ENCODE data around the gene SC5D. TPM values are rescaled to one million over a fixed set of nuclear protein-coding genes. Genes with fewer than 3 reads are reported as not detected.

Gene SC5D
- total RNA-seq, 4 donors from 2014 or later = 16.3 to 43.4 (median 29.8) TPM

DNA sequence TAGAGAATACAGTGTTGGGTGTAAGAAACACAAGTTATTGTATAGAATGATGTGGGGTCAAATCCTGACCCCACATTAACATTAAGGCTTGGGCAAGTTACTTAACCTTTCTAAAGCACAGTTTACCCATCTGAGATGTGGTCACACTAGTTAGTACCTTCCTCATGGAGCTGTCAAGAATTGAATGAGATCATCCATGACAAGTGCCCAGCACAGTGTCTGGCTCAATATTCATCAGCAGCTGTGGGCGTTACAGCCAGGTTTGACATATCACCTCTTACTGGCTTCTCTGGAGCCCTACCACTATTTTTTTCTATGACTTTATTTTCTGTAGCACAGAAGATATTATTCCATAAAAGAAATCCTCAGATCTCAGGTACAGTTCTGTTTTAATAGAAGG, 57.2 kb downstream of the SC5D start:
- 73% methylated on average over 1 of the region's 1 CpG for WGBS
- TF ChIP-seq, protein P1, sequence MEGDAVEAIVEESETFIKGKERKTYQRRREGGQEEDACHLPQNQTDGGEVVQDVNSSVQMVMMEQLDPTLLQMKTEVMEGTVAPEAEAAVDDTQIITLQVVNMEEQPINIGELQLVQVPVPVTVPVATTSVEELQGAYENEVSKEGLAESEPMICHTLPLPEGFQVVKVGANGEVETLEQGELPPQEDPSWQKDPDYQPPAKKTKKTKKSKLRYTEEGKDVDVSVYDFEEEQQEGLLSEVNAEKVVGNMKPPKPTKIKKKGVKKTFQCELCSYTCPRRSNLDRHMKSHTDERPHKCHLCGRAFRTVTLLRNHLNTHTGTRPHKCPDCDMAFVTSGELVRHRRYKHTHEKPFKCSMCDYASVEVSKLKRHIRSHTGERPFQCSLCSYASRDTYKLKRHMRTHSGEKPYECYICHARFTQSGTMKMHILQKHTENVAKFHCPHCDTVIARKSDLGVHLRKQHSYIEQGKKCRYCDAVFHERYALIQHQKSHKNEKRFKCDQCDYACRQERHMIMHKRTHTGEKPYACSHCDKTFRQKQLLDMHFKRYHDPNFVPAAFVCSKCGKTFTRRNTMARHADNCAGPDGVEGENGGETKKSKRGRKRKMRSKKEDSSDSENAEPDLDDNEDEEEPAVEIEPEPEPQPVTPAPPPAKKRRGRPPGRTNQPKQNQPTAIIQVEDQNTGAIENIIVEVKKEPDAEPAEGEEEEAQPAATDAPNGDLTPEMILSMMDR (IDR thresholded peaks at IDR 0.05) = no peak
- peaks cover 8% of the 10 kb centered on the region for H3K4me1 ChIP-seq
- DNase-seq (ENCODE audit: low spot score in 2 of 2) = no peak
- H3K9me3 ChIP-seq = no peaks in the 10 kb centered on the region
- H3K4me3 ChIP-seq = no peak overlapping the region
- no peaks in the 10 kb centered on the region for H3K36me3 ChIP-seq
- H3K27me3 ChIP-seq = no peaks in the 10 kb centered on the region
- H3K27ac ChIP-seq = no peak overlapping the region

DNA sequence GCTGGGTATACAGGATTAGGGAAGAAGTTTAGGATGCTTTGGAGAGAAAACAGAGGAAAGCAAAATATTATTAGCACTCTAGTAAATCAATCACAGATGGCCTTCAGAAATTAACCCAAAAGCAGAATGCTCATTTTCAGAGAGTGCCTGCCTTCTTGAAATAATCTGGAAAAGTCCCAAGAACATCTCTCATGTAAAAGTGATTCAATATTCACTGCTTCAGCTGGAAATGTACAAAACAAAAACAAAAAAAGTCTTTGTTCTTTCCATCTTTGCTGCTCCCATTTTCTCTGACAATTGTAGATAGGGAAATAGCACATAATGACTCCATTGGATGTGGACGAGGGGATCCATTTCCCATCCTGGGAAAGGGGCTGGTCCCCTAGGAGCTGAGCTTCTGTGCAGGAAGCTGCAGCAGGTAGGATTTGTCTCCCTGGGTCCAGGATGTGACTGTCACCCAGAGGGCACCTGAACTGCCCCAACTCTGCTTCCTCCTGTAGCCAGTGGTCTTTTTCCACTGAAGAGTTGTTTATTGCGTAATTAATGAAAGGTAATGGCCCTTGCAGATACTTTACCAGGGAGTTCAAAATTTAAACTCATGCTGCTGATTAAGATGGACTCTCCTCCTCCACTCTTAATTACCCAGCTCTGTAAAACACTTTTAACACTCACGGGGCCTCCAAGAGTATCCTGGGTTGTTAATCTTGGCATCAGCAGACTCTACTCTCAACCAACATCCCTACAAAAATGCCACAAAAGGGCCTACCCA, 57.9 kb downstream of the SC5D start:
- Histone ChIP-seq H3K27ac (no peak overlapping the region), H3K4me1 (peaks cover 8% of the 10 kb centered on the region), H3K9me3 (no peaks in the 10 kb centered on the region), H3K4me3 (no peak overlapping the region), H3K36me3 (no peaks in the 10 kb centered on the region), H3K27me3 (no peaks in the 10 kb centered on the region)
- DNase-seq (ENCODE audit: low spot score in 2 of 2) = no peak
- TF ChIP-seq POLR2AphosphoS5 (IDR thresholded peaks at IDR 0.05) = no peak
- TF ChIP-seq EP300 (IDR thresholded peaks at IDR 0.05) = no peak
- TF ChIP-seq POLR2A (IDR thresholded peaks at IDR 0.05) = no peak
- 62% methylated on average over 3 of the region's 3 CpGs for WGBS

- Histone ChIP-seq H3K27me3 (no peaks in the 10 kb centered on the region), H3K4me1 (peaks cover 8% of the 10 kb centered on the region), H3K9me3 (no peaks in the 10 kb centered on the region), H3K27ac (no peak overlapping the region), H3K36me3 (no peaks in the 10 kb centered on the region), H3K4me3 (no peak overlapping the region)
- WGBS = 61% methylated on average over 7 of the region's 7 CpGs
- DNase-seq (ENCODE audit: low spot score in 2 of 2) = no peak
- no peak for TF ChIP-seq POLR2AphosphoS5 (IDR thresholded peaks at IDR 0.05)
These were observed 58.6 kb downstream of the SC5D start for GRCh38 chr11:121351083-121351630.

DNA sequence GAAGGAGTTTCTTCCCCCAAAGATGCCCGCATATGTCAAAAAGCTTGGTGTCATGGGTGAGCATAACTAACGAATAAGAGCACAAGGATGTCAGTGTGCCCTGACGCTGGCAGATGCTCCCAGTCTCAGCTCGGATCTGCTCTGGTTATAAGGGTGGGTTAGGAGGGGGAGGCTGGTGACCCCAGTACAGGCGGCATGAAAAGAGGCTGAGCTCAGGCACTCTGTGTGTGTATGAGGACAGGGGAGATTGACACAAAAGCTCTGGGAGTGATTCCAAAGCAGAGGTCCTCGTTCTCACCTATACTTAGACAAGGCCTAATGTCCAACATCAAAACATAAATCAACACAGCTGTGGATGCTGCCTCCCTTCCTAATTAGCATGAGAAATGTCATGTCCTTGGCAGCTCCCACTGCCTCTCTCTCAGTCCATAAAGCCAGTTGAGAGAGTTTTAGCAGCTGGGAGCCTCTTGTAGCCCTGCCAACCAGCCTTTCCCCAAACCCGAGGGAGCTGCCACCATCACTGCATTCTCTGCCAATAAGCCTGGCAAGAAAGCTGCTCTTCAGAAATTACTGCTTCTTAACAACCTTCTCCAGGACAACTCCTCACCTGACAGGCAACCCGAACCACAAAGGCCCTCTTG, 59.8 kb downstream of the SC5D start:
- Histone ChIP-seq H3K27me3 (no peaks in the 10 kb centered on the region), H3K4me1 (peaks cover 8% of the 10 kb centered on the region), H3K36me3 (no peaks in the 10 kb centered on the region), H3K9me3 (no peaks in the 10 kb centered on the region), H3K27ac (no peak overlapping the region), H3K4me3 (no peak overlapping the region)
- TF ChIP-seq POLR2AphosphoS5 (IDR thresholded peaks at IDR 0.05) (no peak), POLR2A (IDR thresholded peaks at IDR 0.05) (no peak), EP300 (IDR thresholded peaks at IDR 0.05) (no peak)
- TF ChIP-seq, protein P1 (IDR thresholded peaks at IDR 0.05) = no peak
- WGBS = 53% methylated on average over 8 of the region's 8 CpGs
- DNase-seq (ENCODE audit: low spot score in 2 of 2) = no peak

DNA sequence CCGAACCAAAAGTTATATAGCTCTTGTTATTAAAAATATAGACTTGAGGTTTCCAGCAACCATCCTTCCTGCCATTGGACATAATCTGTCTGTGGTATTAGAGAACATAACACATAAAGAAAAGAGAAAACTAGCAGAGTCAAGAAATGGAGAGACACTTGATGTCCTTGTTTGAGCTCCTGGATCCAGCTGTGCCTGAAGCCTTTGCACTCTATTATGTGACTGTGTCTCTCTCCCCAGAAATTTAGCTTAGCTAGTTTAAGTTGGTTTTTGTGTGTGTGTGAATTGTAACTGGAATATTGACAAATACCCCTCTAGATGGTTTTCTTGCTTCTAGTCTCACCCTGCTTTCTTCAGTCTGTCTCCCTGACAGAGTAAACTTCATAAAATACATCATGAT, 61.6 kb downstream of the SC5D start:
- WGBS = 100% methylated on average over 1 of the region's 1 CpG
- Histone ChIP-seq H3K36me3 (no peaks in the 10 kb centered on the region), H3K27me3 (no peaks in the 10 kb centered on the region), H3K27ac (no peak overlapping the region), H3K9me3 (no peaks in the 10 kb centered on the region), H3K4me1 (peaks cover 8% of the 10 kb centered on the region), H3K4me3 (no peak overlapping the region)
- DNase-seq (ENCODE audit: low spot score in 2 of 2) = no peak
- TF ChIP-seq, protein P1 (IDR thresholded peaks at IDR 0.05) = no peak
- TF ChIP-seq EP300 (IDR thresholded peaks at IDR 0.05) (no peak), POLR2A (IDR thresholded peaks at IDR 0.05) (no peak), POLR2AphosphoS5 (IDR thresholded peaks at IDR 0.05) (no peak)

- WGBS = 73% methylated on average over 3 of the region's 3 CpGs
- no peak overlapping the region for H3K27ac ChIP-seq
- TF ChIP-seq EP300 (IDR thresholded peaks at IDR 0.05) (no peak), POLR2A (IDR thresholded peaks at IDR 0.05) (no peak), POLR2AphosphoS5 (IDR thresholded peaks at IDR 0.05) (no peak)
- TF ChIP-seq, protein P1 (IDR thresholded peaks at IDR 0.05) = no peak
- DNase-seq (ENCODE audit: low spot score in 2 of 2) = no peak
- no peaks in the 10 kb centered on the region for H3K4me1 ChIP-seq
- no peaks in the 10 kb centered on the region for H3K36me3 ChIP-seq
- no peaks in the 10 kb centered on the region for H3K9me3 ChIP-seq
- no peaks in the 10 kb centered on the region for H3K27me3 ChIP-seq
- H3K4me3 ChIP-seq = no peak overlapping the region
These were observed 63.8 kb downstream of the SC5D start for GRCh38 chr11:121356357-121356756.
